Jurkat, Clone E6-1 (cell line): Measurements from ENCODE around the gene CHTOP. TPM values are rescaled to one million over a fixed set of nuclear protein-coding genes. Genes with fewer than 3 reads are reported as not detected.
A peak's percentile ranks its signal among the peaks of the same experiment; 100 is the strongest.
"Not testable (repeated sequence)": the region's sequence is repeated elsewhere in the genome, so short reads cannot be mapped to it uniquely, and the experiment has no call there.

Experiments
- DNase-seq: peaks from one replicate; pipeline ENCODE4 v3.0.0-alpha.2; 2011; ENCODE audit warnings: low read depth, low spot score
- H3K4me3 ChIP-seq: 2 replicates; pipeline ENCODE4 v1.5.1; 2011; ENCODE audit warnings: mild to moderate bottlenecking, low read length, control low read depth, moderate library complexity
- polyA plus RNA-seq: library from polyadenylated mRNA; unstranded; fragments of >200 nt; gene quantifications from one replicate; pipeline ENCODE4 v1.2.1, GENCODE V29; 2012; ENCODE audit warnings: missing spikeins; ENCODE audit not compliant: insufficient read length, insufficient read depth

Gene CHTOP, protein sequence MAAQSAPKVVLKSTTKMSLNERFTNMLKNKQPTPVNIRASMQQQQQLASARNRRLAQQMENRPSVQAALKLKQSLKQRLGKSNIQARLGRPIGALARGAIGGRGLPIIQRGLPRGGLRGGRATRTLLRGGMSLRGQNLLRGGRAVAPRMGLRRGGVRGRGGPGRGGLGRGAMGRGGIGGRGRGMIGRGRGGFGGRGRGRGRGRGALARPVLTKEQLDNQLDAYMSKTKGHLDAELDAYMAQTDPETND
- 119 TPM for polyA plus RNA-seq

DNA sequence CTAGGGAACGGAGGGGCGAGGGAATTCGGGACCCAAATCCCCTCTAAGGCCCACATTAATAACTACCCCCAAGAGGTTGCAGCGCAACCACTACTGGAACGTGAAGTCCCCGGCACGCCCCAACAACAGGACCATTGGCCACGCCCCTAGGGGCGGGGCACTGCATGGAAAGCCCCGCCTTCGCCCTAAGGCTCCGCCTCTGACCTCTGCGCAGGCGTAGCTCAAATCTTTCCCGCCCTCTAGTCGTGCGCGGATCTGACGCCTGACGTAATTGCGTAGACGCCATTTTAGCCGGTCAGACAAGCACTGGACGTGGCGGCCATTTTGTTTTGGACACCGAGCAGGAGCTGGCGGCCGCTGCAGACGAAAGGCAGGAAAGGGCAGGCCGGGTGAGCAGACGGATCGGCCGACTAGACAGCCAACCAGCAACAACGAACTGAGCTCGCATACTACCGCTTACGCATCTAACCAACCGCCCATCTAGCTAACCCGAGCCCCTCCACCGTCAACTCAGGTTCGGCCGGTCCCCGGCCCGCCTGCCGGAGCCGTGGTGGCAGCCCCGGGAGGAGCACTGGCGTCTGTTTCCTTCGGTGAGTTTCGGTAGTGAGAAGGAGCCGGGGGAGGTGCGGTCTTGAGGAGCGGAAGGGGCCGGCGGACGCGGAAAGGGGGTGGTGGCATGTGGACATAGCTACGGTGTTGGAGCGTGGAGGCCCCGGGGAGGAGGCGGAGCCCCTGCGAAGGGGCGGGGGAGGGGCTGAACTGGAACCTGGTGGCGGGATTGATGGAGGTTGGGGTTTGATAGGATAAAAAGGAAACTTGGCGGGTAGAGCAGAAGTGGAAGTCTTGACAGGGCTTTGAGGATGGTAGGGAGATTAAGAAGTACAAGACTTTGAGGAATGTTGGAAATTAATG, at the start of gene CHTOP:
CHTOP (plus strand) TSS at position 313 of the 912 bp plus-strand sequence. CDS start 2,523 bp downstream, outside the sequence.
- H3K4me3 ChIP-seq: peak within 1 kb of the TSS; percentile 97
- peak; percentile 98 for DNase-seq

DNA sequence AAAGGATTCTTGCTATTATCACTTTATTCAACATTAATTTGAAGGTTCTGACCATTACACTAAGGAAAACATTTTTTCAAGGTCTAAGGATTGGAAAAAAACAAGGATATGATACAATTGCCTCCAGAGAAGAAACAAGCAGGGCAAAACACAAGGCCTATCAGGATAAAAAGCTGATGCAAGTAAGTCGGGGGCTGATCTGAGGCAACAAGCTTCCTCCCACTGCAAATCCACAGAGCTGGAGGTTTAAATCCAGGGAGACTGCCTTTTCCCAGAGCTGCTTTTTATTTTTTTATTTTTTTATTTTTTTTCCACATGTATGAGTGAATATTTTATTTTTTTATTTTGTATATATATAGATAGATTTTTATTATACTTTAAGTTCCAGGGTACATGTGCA, 48.9 kb upstream of the CHTOP start:
- H3K4me3 ChIP-seq: no peak overlapping the region
- no peak for DNase-seq

DNA sequence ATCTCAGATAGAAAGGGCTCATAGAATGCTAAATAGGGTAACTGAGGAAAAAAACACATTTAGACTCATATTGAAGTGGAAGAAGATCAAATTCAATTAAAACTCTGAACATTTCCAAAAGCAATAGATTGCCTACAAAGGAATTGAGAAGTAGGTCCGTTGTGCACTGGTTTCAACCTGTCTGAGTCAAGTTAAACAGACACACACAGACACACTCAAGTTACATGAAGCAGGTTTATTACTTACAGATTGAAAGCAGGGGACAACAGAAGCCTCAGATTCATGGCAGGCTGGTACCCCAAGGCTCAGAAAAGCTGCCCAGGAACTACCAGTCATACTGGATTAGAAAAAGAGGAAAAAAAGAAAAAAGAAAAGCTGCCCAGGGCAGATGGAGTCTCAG, 47.5 kb upstream of the CHTOP start:
- H3K4me3 ChIP-seq: no peak overlapping the region
- DNase-seq: no peak

DNA sequence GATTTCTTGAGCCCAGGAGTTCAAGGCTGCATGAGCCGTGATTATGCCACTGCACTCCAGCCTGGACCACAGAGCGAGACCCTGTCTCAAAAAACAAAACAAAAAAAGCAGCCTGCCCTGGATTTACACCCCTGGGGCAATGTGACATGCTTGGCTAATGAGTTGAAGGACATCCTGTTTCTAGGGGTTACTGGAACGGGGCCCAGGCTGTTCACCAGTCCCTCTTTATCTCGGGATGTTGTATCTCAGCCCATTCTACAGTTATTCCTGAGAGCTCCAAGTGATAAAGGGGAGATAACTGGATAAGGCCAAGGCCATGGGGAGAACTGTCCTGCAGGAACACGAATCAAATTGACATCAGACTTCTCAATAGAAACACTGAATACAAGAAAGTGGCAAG, 46.6 kb upstream of the CHTOP start:
- DNase-seq: no peak
- no peak overlapping the region for H3K4me3 ChIP-seq

DNA sequence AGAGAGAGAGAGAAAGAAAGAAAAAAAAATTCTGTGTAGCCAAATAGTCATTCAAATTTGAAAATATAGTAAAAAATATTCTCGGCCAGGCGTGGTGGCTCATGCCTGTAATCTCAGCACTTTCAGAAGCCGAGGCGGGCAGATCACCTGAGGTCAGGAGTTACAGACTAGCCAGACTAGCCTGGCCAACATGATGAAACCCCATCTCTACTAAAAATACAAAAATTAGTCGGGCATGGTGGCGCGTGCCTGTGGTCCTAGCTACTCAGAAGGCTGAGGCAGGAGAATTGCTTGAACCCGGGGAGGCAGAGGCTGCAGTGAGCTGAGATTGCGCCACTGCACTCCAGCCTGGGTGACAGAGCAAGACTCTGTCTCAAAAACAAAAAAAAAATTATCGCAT, 45.8 kb upstream of the CHTOP start:
- not testable (repeated sequence) for DNase-seq, H3K4me3 ChIP-seq

DNA sequence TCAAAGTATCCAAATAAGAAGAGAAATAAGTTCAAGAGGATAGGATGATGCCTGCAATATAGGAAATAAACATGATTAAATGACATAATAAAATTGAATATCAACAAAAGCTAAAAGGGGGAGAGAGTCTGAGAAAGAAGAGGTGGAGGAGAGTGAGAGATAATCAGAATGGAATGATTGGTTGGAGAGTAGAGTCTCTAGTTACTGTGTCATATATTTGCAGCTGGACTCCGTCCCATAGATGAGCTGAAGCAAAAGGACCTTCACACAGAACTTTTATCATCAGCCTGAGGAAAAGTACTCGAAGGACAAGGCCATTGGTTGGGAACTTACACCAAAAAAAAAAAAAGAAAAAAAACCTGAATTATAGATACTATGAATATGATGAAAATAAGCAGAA, 45.4 kb upstream of the CHTOP start:
- H3K4me3 ChIP-seq: no peak overlapping the region
- no peak for DNase-seq

DNA sequence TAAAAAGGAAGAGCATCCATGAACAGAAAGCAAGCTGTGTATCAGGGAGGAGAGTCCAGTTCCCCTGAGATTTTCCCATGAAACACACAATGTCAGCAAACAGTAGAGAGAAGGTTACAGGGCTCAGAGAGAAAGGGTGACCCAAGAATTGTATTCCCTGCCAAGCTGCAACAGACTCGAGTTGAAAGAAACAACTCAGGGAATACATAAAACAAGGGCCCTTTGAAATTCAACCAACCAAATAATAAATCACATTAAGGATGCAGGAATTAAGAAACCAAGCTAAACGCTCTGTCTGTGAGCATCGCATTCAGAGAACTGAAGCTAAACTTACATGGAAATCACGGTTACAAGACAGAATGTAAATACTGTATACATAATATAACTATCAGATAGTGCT, 41.1 kb upstream of the CHTOP start:
- no peak for DNase-seq

DNA sequence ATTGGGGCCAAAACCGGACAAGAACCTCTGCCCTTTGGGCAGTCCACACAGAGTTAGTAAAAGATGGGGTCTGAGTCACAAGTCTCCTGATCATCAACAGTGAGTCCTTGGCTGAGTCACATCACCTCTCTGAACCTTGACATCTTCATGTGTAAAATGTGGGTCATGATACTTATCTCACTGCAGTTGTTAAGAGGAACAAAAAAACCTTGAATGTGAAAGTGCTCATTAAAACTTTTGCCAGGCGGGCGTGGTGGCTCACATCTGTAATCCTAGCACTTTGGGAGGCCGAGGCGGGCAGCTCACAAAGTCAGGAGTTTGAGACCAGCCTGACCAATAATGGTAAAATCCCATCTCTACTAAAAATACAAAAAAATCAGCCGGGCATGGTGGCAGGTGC, 36.7 kb upstream of the CHTOP start:
- no peak for DNase-seq
- no peak overlapping the region for H3K4me3 ChIP-seq

More for the DNA sequence above, 41.1 kb upstream of the CHTOP start:
- H3K4me3 ChIP-seq: no peak overlapping the region

DNA sequence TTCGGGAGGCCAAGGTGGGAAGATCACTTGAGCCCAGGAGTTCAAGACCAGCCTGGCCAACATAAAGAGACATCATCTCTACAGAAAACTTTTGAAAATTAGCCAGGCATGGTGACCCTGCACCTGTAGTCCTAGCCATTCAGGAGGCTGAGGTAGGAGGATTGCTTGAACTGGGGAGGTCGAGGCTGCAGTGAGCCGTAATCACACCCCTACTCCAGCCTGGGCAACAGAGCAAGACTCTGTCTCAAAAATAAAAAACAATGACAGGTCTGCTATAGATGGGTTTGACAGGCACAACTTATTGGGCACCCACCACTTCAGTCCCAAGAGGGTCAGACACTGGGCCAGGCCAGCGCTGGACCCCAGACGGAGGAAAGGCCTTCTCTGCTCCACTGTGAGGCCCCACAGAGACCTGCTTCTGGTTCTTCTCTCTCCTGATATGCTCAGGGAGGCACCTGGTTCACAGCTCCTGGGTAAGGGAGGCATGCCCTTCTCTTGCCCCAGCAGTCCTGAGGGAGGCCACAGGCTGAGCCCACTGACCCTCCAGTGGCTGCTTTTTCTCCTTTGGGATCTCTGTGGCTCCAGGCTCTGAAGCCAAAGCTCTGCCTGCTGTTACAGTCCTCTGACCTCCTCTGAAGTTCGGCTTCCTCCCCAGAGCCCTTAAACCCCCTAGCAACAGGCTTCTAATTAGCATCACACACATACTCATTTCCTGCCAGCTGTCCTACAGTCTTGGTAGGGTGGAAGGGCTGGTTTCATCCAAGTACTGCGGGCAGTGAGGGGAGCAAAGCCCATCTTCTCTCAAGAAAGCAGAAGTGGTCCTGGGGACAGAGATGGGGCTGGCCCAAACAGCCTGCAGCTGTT, 35.3 kb upstream of the CHTOP start:
- peak; percentile 78 for DNase-seq
- no peak overlapping the region for H3K4me3 ChIP-seq

DNA sequence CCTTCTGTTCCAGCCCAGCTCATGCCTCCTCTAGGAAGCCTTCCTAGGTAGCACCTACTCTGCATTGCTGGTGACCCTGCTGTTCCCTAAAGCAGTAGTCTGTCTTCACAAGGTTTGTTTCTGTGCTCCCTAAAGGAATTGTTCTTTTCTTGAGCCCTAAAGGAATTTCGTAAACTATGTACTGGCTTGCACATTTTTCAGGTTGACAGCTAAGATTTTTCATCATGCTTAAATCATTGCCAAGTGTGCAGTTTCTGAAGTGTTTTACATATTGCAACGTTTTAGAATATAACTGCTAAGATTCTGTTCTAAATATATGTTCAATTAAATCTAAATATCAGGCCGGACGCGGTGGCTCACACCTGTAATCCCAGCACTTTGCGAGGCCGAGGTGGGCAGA, 34.0 kb upstream of the CHTOP start:
- DNase-seq: no peak
- H3K4me3 ChIP-seq: no peak overlapping the region

DNA sequence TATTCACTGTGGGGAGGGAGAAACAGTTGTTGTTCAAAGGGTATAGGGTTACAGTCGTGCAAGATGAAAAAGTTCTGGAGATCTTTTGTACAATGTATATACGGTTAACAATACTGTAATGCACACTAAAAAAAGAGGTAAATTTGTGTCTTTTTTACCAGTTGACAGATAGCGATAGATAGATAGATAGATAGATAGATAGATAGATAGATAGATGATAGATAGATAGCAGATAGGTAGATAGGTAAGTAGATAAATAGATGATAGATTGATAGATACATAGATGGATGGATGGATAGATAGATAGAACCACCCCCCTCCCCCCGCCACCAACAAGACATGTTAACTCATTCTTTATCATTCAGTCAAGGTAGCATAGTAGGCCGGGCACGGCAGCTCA, 31.1 kb upstream of the CHTOP start:
- peak; percentile 17 for DNase-seq
- no peak overlapping the region for H3K4me3 ChIP-seq

DNA sequence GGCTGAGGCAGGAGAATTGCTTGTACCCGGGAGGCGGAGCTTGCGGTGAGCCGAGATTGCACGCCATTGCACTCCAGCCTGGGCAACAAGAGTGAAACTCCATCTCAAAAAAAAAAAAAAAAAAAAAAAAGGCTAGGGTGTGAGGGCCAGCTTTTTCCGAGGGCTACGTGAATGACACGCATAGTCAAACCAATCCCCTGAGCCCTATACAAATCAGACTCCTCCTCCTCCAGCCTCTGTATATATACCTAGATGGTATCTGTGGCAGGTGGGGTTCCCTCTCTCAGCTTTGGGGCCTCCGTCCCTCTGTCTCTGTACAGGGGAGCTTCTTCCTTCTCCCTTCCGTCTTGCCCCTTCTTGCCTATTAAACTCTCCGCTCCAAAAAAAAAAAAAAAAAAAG, 27.7 kb upstream of the CHTOP start:
- no peak overlapping the region for H3K4me3 ChIP-seq
- no peak for DNase-seq

DNA sequence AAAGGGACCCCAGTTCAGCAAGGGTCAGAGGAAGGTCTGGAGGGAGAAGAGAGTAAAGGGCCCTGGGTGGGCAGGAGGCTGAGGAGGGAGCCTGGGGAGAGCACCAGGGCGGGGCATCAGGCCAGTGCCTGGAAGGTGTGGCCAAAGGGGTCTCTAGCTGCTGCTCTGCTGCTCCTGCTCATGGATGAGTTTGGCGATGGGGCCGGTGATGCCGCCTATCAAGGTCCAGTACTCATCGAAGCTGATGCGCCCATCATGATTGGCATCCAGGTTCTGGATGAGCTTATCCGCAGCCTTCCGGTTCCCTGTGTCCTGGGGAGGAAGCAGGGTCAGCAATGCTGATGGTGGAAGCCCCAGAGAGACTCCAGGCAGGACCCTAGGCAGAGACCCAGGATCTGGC, 26.5 kb upstream of the CHTOP start:
- no peak for DNase-seq
- H3K4me3 ChIP-seq: no peak overlapping the region

DNA sequence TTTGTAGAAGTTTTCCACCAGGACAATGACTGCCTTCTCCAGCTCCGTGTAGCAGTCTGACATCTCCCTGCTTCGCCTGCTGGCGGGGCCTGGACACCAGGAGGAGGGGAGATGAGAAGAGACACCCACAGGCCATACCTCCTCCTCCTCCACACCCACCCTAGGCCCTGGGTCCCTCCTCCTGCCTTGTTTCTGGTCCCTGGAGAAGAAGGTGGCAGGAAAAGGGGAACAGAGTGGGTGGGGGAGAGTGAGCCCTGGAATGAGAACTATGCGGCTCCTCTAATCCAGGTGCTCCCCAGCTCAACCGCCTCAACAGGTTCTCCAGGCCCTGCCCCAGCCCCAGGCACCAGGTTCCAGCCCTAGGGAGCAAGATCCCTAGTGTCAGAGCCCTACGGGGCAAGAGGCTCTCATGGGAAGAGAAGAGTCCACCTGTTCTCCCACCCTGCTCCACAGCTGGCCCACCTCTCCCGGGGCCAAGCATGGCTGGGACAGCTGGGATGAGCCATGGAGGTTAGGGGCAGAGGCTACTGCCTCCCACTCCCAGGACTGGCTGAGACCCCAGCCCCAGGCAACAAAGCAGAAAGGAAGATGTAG, 25.7 kb upstream of the CHTOP start:
- no peak for DNase-seq
- H3K4me3 ChIP-seq: no peak overlapping the region

DNA sequence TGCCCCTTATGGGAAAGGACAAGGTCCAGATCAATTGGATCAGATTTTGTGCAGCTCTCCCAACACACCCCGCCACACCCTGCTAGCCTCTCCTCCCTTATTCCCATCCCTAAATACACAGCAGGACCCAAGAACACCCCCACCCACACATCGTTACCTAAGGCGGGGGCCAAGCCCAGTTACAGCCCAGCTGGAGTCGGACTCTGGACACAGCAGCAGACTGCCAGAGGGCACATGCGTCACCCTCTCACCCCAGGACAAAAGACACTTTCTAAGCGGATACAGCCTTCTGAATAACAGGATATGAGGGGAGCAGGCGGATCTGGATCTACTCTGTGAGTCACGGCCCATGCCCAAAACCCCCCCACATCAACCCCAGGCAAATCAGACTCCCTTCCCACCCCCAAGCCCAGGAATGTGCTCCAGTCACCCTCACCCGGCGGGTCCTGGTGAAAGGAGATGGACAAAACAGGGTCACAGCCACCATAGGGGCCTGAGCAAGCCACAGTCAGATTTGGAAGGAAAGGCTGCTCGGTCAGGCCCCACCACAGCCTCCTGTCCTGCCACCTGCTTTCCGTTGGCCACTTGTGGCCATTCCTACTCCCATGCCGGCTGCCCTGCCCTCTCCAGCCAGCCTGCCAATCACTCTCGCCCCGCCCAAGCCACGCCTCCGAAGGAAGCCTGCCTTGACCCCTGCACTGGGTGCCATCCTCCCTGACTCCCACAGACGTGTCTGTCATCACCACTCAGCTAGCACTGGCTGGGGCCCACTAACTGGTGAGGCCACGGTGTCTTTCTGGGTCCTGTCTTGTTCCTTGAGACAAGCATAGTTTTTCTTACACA, 24.9 kb upstream of the CHTOP start:
- DNase-seq: no peak
- no peak overlapping the region for H3K4me3 ChIP-seq

DNA sequence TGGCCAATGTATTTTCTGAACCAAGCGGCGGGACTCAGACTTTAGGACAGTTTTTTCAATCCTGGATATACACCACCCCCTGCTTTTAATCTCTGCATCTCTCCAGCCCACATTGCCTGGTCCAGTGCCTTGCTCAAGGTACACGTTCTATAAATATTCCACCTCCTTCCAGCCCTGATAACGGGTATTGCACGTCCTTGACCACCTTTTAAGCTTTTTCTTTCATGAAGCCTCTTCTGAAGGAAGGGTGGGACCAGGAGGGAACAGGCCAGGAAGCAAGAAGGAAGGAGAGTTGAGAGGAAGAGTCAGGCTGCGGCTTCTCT, 24.3 kb upstream of the CHTOP start:
- no peak overlapping the region for H3K4me3 ChIP-seq
- DNase-seq: no peak

DNA sequence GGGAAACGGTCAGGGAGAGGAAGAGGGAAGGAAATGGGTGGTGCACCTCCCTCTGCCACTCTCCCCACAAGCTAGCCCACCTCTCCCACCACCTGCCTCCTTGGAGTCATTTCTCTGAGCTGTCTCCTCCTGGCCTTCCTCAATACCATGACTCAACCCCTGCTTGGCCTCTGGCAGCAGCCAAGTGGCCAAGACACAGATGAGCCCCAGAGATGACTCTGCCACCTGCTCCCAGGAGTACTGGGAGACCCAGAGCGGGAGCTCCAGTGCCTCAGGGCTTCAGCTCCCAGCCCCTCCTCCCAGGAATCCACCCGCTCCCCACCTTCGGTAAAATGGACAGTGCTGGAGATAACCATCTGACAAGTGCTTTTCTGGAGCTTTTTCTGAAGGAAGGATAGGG, 23.5 kb upstream of the CHTOP start:
- no peak overlapping the region for H3K4me3 ChIP-seq
- no peak for DNase-seq

DNA sequence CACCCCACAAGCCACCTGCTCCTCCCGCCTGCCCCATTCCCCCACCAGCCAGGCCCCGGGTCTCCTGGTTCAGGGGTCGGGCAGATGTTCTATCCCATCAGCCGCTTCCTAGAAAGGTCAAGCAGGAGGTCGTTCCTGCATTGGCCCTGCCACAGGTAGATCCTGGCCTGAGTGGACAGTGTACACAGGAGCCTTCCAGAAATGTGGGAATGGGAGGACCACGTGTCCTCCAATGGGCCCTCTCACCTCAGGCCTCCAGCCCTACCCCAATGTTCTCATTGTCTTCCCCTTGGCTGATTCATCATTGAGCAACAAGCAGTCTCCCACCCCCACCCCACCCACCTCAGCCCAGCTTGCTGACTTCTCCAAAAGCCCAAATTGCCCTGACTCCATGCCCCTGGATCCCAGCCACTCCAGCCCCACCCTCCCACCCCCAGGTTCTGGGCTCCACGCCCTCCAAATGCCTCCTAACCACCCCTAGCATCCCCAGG, 23.0 kb upstream of the CHTOP start:
- no peak for DNase-seq
- H3K4me3 ChIP-seq: no peak overlapping the region
